Right lobe of liver (tissue), 6 donors: ENCODE measurements around the gene SPOCK1. TPM values are rescaled to one million over a fixed set of nuclear protein-coding genes. Genes with fewer than 3 reads are reported as not detected.

Experiments used
- ATAC-seq, 4 donors: fragments of 200-7000 bp; cut with Tn5 transposase; one replicate each; pipeline ENCODE4 v1.9.1; 2020; ENCODE audit warnings: mild to moderate bottlenecking in 4 of 4, moderate library complexity in 4 of 4
- DNase-seq, 3 donors: peaks; one replicate each; pipeline ENCODE4 v3.0.0-alpha.2; 2020
- H3K27ac ChIP-seq, 3 donors: fragments of 200-600 bp; one replicate each; pipeline ENCODE4 v1.8.0; 2022
- H3K27me3 ChIP-seq, 2 donors: fragments of 200-600 bp; one replicate each; pipeline ENCODE4 v1.8.0; 2022
- H3K36me3 ChIP-seq, 4 donors: fragments of 200-600 bp; sonication (generic) in 1 of 4; one replicate each; pipeline versions ENCODE4 v1.5.1 to v1.8.0; 2017 to 2022; ENCODE audit warnings: control low read depth in 1 of 4
- H3K4me1 ChIP-seq, 4 donors: fragments of 200-600 bp; sonication (generic) in 1 of 4; one replicate each; pipeline versions ENCODE4 v1.5.1 to v1.8.0; 2017 to 2022; ENCODE audit warnings: control low read depth in 1 of 4
- H3K4me3 ChIP-seq, 3 donors: fragments of 200-600 bp; one replicate each; pipeline ENCODE4 v1.8.0; 2022
- H3K9me3 ChIP-seq, 4 donors: fragments of 200-600 bp; sonication (generic) in 1 of 4; one replicate each; pipeline versions ENCODE4 v1.5.1 to v1.8.0; 2017 to 2022; ENCODE audit warnings: control low read depth in 1 of 4
- CTCF ChIP-seq, 4 donors: fragments of 200-600 bp in 3 of 4; fragments of 450-650 bp in 1 of 4; IDR thresholded peaks; one replicate each; pipeline versions ENCODE4 v1.5.1 to v1.8.0; 2016 to 2022; ENCODE audit warnings: antibody characterized with exemption in 4 of 4, mild to moderate bottlenecking in 2 of 4
- POLR2A ChIP-seq: fragments of 450-650 bp; IDR thresholded peaks from one replicate; pipeline ENCODE4 v1.6.1; 2017; ENCODE audit warnings: antibody characterized with exemption, mild to moderate bottlenecking
- WGBS: methylation state at CpG from one replicate; pipeline ENCODE4 v1.1.6; 2018; ENCODE audit warnings: low coverage, low lambda C conversion rate; ENCODE audit not compliant: insufficient coverage; ENCODE audit errors: missing lambda C conversion rate; 5-methylcytosine and 5-hydroxymethylcytosine counted together
- intact Hi-C, 2 donors: fragments of 100-400 bp; cut with DNase I; formaldehyde crosslinking; loops; one replicate each; pipeline versions ENCODE4 v1.11.2 to v1.14.1; 2022
- total RNA-seq, 6 experiments: library from RNA; depleted of rRNA in 2 of 6; stranded (reverse); fragments of >200 nt in 2 of 6; fragmentation: NEBNext Ultra II Directional in 3 of 6; extraction: Animal tissue kit (Norgen Biotek cat#: 25700) in 3 of 6; gene quantifications; one replicate each; pipeline versions ENCODE4 v1.1.0 to v1.2.4, GENCODE V29; 2016 to 2023
- donor health status: DM: no; HTN: yes; CAD: no.
- donor health status: DM: no; HTN: no; CAD: no.
- donor health status: DM: no; HTN: no; CAD: no.
- donor health status: DM: no; HTN: yes; CAD: no.
- donor health status: DM: no; HTN: yes; CAD: no.

SPOCK1 gene
- total RNA-seq, 6 experiments from 2014 or later = 0.06 to 0.86 (median 0.15) TPM; not detected in 1

- no peak for TF ChIP-seq CTCF (IDR thresholded peaks at IDR 0.05)
- no peak for TF ChIP-seq POLR2A
- Histone ChIP-seq H3K27me3 (no peaks in the 10 kb centered on the region), H3K9me3 (no peaks in the 10 kb centered on the region), H3K27ac (no peak overlapping the region), H3K4me1 (no peaks in the 10 kb centered on the region), H3K36me3 (no peaks in the 10 kb centered on the region), H3K4me3 (no peak overlapping the region)
- DNase-seq = no peak
- intact Hi-C loops = no loop called here
- 54% methylated on average over 2 of the region's 2 CpGs for WGBS
- ATAC-seq = no peak
Measured at GRCh38 chr5:137090721-137091120, 408.4 kb downstream of the SPOCK1 start.

- H3K27me3 ChIP-seq = no peaks in the 10 kb centered on the region
- WGBS = 20% methylated on average over 1 of the region's 1 CpG
- ATAC-seq = no peak
- H3K27ac ChIP-seq = no peak overlapping the region
- DNase-seq = no peak
- H3K36me3 ChIP-seq = no peaks in the 10 kb centered on the region
- H3K9me3 ChIP-seq = no peaks in the 10 kb centered on the region
- H3K4me3 ChIP-seq = no peak overlapping the region
- H3K4me1 ChIP-seq = no peaks in the 10 kb centered on the region
- intact Hi-C loops = no loop called here
- no peak for TF ChIP-seq POLR2A
- TF ChIP-seq CTCF (IDR thresholded peaks at IDR 0.05) = no peak
Measured at GRCh38 chr5:137090151-137090550, 409.0 kb downstream of the SPOCK1 start.

- Histone ChIP-seq H3K36me3 (no peaks in the 10 kb centered on the region), H3K27ac (no peak overlapping the region), H3K4me1 (no peaks in the 10 kb centered on the region), H3K9me3 (no peaks in the 10 kb centered on the region), H3K4me3 (no peak overlapping the region), H3K27me3 (no peaks in the 10 kb centered on the region)
- WGBS = 61% methylated on average over 6 of the region's 6 CpGs
- no peak for DNase-seq
- ATAC-seq = no peak
- intact Hi-C loops = no loop called here
- TF ChIP-seq CTCF (IDR thresholded peaks at IDR 0.05) = no peak
- no peak for TF ChIP-seq POLR2A
Measured at GRCh38 chr5:137088175-137088574, 411.0 kb downstream of the SPOCK1 start.

GRCh38 chr5:137086342-137086741 lies 412.8 kb downstream of the SPOCK1 start:
- Histone ChIP-seq H3K36me3 (no peaks in the 10 kb centered on the region), H3K4me3 (no peak overlapping the region), H3K27ac (no peak overlapping the region), H3K9me3 (no peaks in the 10 kb centered on the region), H3K4me1 (no peaks in the 10 kb centered on the region), H3K27me3 (no peaks in the 10 kb centered on the region)
- intact Hi-C loops = no loop called here
- TF ChIP-seq POLR2A (no peak), CTCF (IDR thresholded peaks at IDR 0.05) (no peak)
- no peak for DNase-seq
- no peak for ATAC-seq
- WGBS = 62% methylated on average over 3 of the region's 5 CpGs

GRCh38 chr5:137085206-137085605 lies 413.9 kb downstream of the SPOCK1 start:
- intact Hi-C loops = no loop called here
- Histone ChIP-seq H3K9me3 (no peaks in the 10 kb centered on the region), H3K36me3 (no peaks in the 10 kb centered on the region), H3K4me3 (no peak overlapping the region), H3K27ac (no peak overlapping the region), H3K4me1 (no peaks in the 10 kb centered on the region), H3K27me3 (no peaks in the 10 kb centered on the region)
- no peak for DNase-seq
- no peak for TF ChIP-seq POLR2A
- no peak for TF ChIP-seq CTCF (IDR thresholded peaks at IDR 0.05)
- WGBS = 46% methylated on average over 2 of the region's 4 CpGs
- no peak for ATAC-seq
